Astrocyte (in vitro differentiated cells and primary cell): Measurements from ENCODE around the gene NFATC4. TPM values are rescaled to one million over a fixed set of nuclear protein-coding genes. Genes with fewer than 3 reads are reported as not detected.

ENCODE experiments used
- DNase-seq: peaks from one replicate; pipeline ENCODE4 v3.0.0-alpha.2; 2010; ENCODE audit warnings: low read depth
- FAIRE-seq: peaks from 2 replicates; lab custom pipeline; 2011; peaks lifted over from hg19 to GRCh38; lab: Jason Lieb, UNC
- H2AFZ ChIP-seq: 2 replicates; pipeline ENCODE4 v1.6.0; 2012; ENCODE audit warnings: low read depth, low read length, inconsistent platforms
- H3K27ac ChIP-seq: 2 replicates; pipeline ENCODE4 v1.5.1; 2011; ENCODE audit warnings: low read depth, low read length, inconsistent platforms
- H3K27me3 ChIP-seq: 2 replicates; pipeline ENCODE4 v1.6.0; 2011; ENCODE audit warnings: low read length, inconsistent platforms; ENCODE audit not compliant: insufficient read depth
- H3K36me3 ChIP-seq: 2 replicates; pipeline ENCODE4 v1.5.1; 2011; ENCODE audit warnings: low read length, inconsistent platforms; ENCODE audit not compliant: insufficient read depth
- H3K4me1 ChIP-seq: 2 replicates; pipeline ENCODE4 v1.5.1; 2011; ENCODE audit warnings: low read length, inconsistent platforms; ENCODE audit not compliant: insufficient read depth
- H3K4me2 ChIP-seq: 2 replicates; pipeline ENCODE4 v1.6.0; 2012; ENCODE audit warnings: low read length, inconsistent platforms
- H3K4me3 ChIP-seq: 2 replicates; pipeline ENCODE4 v1.5.1; 2011; ENCODE audit warnings: low read depth, mild to moderate bottlenecking, low read length, inconsistent platforms; ENCODE audit not compliant: insufficient read depth
- H3K79me2 ChIP-seq: 2 replicates; pipeline ENCODE4 v1.6.0; 2012; ENCODE audit warnings: mild to moderate bottlenecking, low read length, inconsistent platforms; ENCODE audit not compliant: insufficient read depth
- H3K9ac ChIP-seq: 2 replicates; pipeline ENCODE4 v1.6.0; 2012; ENCODE audit warnings: mild to moderate bottlenecking, low read length, inconsistent platforms
- H3K9me3 ChIP-seq: 2 replicates; pipeline ENCODE4 v1.5.1; 2012; ENCODE audit warnings: low read depth, mild to moderate bottlenecking, low read length, inconsistent platforms; ENCODE audit not compliant: insufficient read depth
- H4K20me1 ChIP-seq: 2 replicates; pipeline ENCODE4 v1.6.0; 2012; ENCODE audit warnings: low read length, inconsistent platforms; ENCODE audit not compliant: insufficient read depth
- H3K27ac Mint-ChIP-seq: one replicate; pipeline ENCODE4 v1.8.0; 2021; ENCODE audit warnings: mild to moderate bottlenecking, mixed read lengths; ENCODE audit not compliant: unreplicated experiment
- H3K27me3 Mint-ChIP-seq: one replicate; pipeline ENCODE4 v1.8.0; 2021; ENCODE audit warnings: low read depth, mixed read lengths; ENCODE audit not compliant: unreplicated experiment
- H3K36me3 Mint-ChIP-seq: one replicate; pipeline ENCODE4 v1.8.0; 2021; ENCODE audit warnings: low read depth, mixed read lengths; ENCODE audit not compliant: unreplicated experiment
- H3K4me1 Mint-ChIP-seq: one replicate; pipeline ENCODE4 v1.8.0; 2021; ENCODE audit warnings: low read depth, mixed read lengths; ENCODE audit not compliant: unreplicated experiment
- H3K4me3 Mint-ChIP-seq: one replicate; pipeline ENCODE4 v1.8.0; 2021; ENCODE audit warnings: mild to moderate bottlenecking, moderate library complexity, mixed read lengths; ENCODE audit not compliant: unreplicated experiment
- H3K9me3 Mint-ChIP-seq: one replicate; pipeline ENCODE4 v1.8.0; 2021; ENCODE audit warnings: mild to moderate bottlenecking, mixed read lengths; ENCODE audit not compliant: unreplicated experiment
- EZH2 ChIP-seq: IDR thresholded peaks from 2 replicates; pipeline ENCODE4 v1.6.1; 2012; ENCODE audit warnings: mild to moderate bottlenecking, low read length, inconsistent platforms; ENCODE audit not compliant: insufficient read depth
- total RNA-seq: library from RNA; stranded (reverse); gene quantifications from 2 replicates; pipeline ENCODE4 v1.2.1, GENCODE V29; 2021
- TF ChIP-seq, protein P1 (sequence below): IDR thresholded peaks from 2 replicates; pipeline ENCODE4 v1.5.1; 2011; ENCODE audit warnings: low read depth, mild to moderate bottlenecking, inconsistent platforms, low read length, moderate library complexity; ENCODE audit not compliant: insufficient read depth

Gene NFATC4
- total RNA-seq, 1 donor from 2014 or later = 61.9 TPM

DNA sequence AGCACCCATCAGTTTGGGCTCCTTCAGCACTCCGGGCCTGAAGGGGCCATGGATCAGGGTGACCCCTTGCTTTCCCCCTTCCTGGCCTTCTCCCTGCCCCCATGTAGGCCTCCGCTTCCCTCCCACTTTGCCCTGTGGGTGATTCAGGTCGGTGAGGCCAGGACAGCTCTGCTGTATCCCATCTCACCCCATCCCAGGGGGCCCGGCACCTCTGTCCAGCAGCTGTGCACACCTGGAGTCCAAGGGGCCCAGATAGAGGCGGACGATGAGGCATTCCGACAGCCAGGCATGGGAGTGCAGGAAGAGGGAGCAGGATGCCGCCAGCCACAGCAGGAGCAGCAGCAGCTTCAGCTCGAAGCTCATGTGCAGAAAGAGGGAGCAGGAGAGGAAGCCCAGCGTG lies 45.3 kb upstream of the NFATC4 start:
- no peaks in the 10 kb centered on the region for H3K4me1 ChIP-seq
- peaks cover 3% of the 10 kb centered on the region for H3K4me1 Mint-ChIP-seq
- no peaks in the 10 kb centered on the region for H3K36me3 ChIP-seq
- H3K27ac ChIP-seq = no peak overlapping the region
- no peaks in the 10 kb centered on the region for H4K20me1 ChIP-seq
- no peak overlapping the region for H3K4me3 Mint-ChIP-seq
- no peak overlapping the region for H3K4me2 ChIP-seq
- no peak overlapping the region for H2AFZ ChIP-seq
- DNase-seq (no peak), FAIRE-seq (no peak)
- peaks cover 43% of the 10 kb centered on the region for H3K27me3 Mint-ChIP-seq
- no peak overlapping the region for H3K4me3 ChIP-seq
- no peaks in the 10 kb centered on the region for H3K9me3 ChIP-seq
- no peak overlapping the region for H3K27ac Mint-ChIP-seq
- H3K27me3 ChIP-seq = peaks cover 31% of the 10 kb centered on the region
- H3K9me3 Mint-ChIP-seq = no peaks in the 10 kb centered on the region
- no peaks in the 10 kb centered on the region for H3K79me2 ChIP-seq
- no peaks in the 10 kb centered on the region for H3K36me3 Mint-ChIP-seq
- no peak overlapping the region for H3K9ac ChIP-seq
- no peak for TF ChIP-seq EZH2
- TF ChIP-seq, protein P1, sequence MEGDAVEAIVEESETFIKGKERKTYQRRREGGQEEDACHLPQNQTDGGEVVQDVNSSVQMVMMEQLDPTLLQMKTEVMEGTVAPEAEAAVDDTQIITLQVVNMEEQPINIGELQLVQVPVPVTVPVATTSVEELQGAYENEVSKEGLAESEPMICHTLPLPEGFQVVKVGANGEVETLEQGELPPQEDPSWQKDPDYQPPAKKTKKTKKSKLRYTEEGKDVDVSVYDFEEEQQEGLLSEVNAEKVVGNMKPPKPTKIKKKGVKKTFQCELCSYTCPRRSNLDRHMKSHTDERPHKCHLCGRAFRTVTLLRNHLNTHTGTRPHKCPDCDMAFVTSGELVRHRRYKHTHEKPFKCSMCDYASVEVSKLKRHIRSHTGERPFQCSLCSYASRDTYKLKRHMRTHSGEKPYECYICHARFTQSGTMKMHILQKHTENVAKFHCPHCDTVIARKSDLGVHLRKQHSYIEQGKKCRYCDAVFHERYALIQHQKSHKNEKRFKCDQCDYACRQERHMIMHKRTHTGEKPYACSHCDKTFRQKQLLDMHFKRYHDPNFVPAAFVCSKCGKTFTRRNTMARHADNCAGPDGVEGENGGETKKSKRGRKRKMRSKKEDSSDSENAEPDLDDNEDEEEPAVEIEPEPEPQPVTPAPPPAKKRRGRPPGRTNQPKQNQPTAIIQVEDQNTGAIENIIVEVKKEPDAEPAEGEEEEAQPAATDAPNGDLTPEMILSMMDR = no peak

GRCh38 chr14:24323341-24323740 lies 44.6 kb upstream of the NFATC4 start:
- Histone ChIP-seq H3K36me3 (no peaks in the 10 kb centered on the region), H2AFZ (no peak overlapping the region), H3K27ac (no peak overlapping the region), H3K9me3 (no peaks in the 10 kb centered on the region), H3K4me1 (no peaks in the 10 kb centered on the region), H3K4me2 (no peak overlapping the region), H3K27me3 (peaks cover 31% of the 10 kb centered on the region), H3K4me3 (no peak overlapping the region), H3K79me2 (no peaks in the 10 kb centered on the region), H3K9ac (no peak overlapping the region), H4K20me1 (no peaks in the 10 kb centered on the region)
- Mint-ChIP-seq H3K4me3 (no peak overlapping the region), H3K9me3 (no peaks in the 10 kb centered on the region), H3K36me3 (no peaks in the 10 kb centered on the region), H3K27me3 (peaks cover 39% of the 10 kb centered on the region), H3K4me1 (peaks cover 3% of the 10 kb centered on the region), H3K27ac (no peak overlapping the region)
- DNase-seq (no peak), FAIRE-seq (no peak)
- TF ChIP-seq, protein P1 = no peak
- TF ChIP-seq EZH2 = no peak

DNA sequence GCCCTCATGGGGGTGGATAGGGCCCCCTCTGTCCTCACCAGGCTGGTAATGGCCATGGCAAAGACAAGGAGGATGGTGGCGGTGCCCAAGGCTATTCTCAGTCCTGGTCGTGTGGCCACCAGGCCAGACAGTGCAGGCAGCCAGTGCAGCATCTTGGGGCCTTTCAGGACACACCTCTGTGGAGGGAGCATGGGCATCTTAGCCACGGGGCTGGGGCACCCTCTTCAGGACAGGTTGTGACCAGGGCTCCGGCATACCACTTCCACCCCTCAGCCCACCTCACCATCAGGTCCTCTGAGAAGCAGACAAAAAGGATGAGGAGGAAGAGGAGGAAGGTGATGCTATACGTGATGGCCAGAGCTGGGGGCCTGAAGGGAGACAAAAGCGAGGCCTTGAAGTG lies 44.0 kb upstream of the NFATC4 start:
- TF ChIP-seq EZH2 = no peak
- TF ChIP-seq, protein P1 = no peak
- no peaks in the 10 kb centered on the region for H3K36me3 Mint-ChIP-seq
- peaks cover 45% of the 10 kb centered on the region for H3K27me3 Mint-ChIP-seq
- H4K20me1 ChIP-seq = no peaks in the 10 kb centered on the region
- no peaks in the 10 kb centered on the region for H3K79me2 ChIP-seq
- peaks cover 3% of the 10 kb centered on the region for H3K4me1 Mint-ChIP-seq
- H3K4me2 ChIP-seq = no peak overlapping the region
- H3K4me3 Mint-ChIP-seq = no peak overlapping the region
- no peak overlapping the region for H3K27ac Mint-ChIP-seq
- no peaks in the 10 kb centered on the region for H3K4me1 ChIP-seq
- H3K9me3 Mint-ChIP-seq = no peaks in the 10 kb centered on the region
- FAIRE-seq = no peak
- H3K9me3 ChIP-seq = no peaks in the 10 kb centered on the region
- no peak overlapping the region for H2AFZ ChIP-seq
- no peak overlapping the region for H3K4me3 ChIP-seq
- no peaks in the 10 kb centered on the region for H3K36me3 ChIP-seq
- no peak for DNase-seq
- peaks cover 30% of the 10 kb centered on the region for H3K27me3 ChIP-seq
- no peak overlapping the region for H3K27ac ChIP-seq
- H3K9ac ChIP-seq = no peak overlapping the region
